A673 (cell line): Measurements from ENCODE around the gene CD72.

ENCODE experiments used
- CTCF ChIP-seq: fragments of 300-800, 200-600 bp; sonication (generic); conservative IDR thresholded peaks from 2 replicates; pipeline ENCODE4 v1.5.1; 2017; ENCODE audit warnings: low read depth, mild to moderate bottlenecking, antibody characterized with exemption, low read length, moderate library complexity, mixed read lengths
- EZH2 ChIP-seq: fragments of 200-600 bp; sonication (generic); IDR thresholded peaks from 2 replicates; pipeline ENCODE4 v1.6.1; 2017; ENCODE audit warnings: borderline replicate concordance, low read depth, mild to moderate bottlenecking, mixed read lengths, antibody characterized with exemption, low read length; ENCODE audit not compliant: poor library complexity, severe bottlenecking

- no peak for TF ChIP-seq CTCF
- TF ChIP-seq EZH2 = no peak
Measured at GRCh38 chr9:35619800-35620158, 1.6 kb upstream of the CD72 start.
